MCF 10A (cell line): ENCODE measurements around the gene ZNF670. TPM values are rescaled to one million over a fixed set of nuclear protein-coding genes. Genes with fewer than 3 reads are reported as not detected.
A peak's percentile ranks its signal among the peaks of the same experiment; 100 is the strongest.

Source experiments
- BruUV-seq: library from RNA; stranded (reverse); fragments of 400-500 nt; replicated peaks from 2 replicates; lab custom pipeline; 2021; lab: Mats Ljungman, UMichigan
- CTCF ChIA-PET: fragments of 300-600 bp; sonication (Branson Sonifier 250); formaldehyde crosslinking; extraction: SDS; loops from one replicate; lab custom pipeline; 2021; ENCODE audit warnings: antibody characterized with exemption, inconsistent platforms; lab: Yijun Ruan, JAX
- POLR2A ChIA-PET: fragments of 300-600, 350-650 bp; sonication (Branson Sonifier 250); formaldehyde crosslinking; extraction: SDS; loops from one replicate; lab custom pipeline; 2020; ENCODE audit warnings: antibody characterized with exemption, inconsistent platforms; lab: Yijun Ruan, JAX
- DNase-seq: peaks from one replicate; pipeline ENCODE4 v3.0.0-alpha.2; 2018; ENCODE audit not compliant: unreplicated experiment
- H3K27ac Mint-ChIP-seq: one replicate; pipeline ENCODE4 v1.8.0; 2022; ENCODE audit warnings: mild to moderate bottlenecking, low read depth, mixed read lengths; ENCODE audit not compliant: unreplicated experiment
- H3K27me3 Mint-ChIP-seq: one replicate; pipeline ENCODE4 v1.8.0; 2022; ENCODE audit warnings: mixed read lengths; ENCODE audit not compliant: insufficient read depth, unreplicated experiment
- H3K36me3 Mint-ChIP-seq: one replicate; pipeline ENCODE4 v1.8.0; 2022; ENCODE audit warnings: mild to moderate bottlenecking, moderate library complexity, mixed read lengths; ENCODE audit not compliant: insufficient read depth, unreplicated experiment
- H3K4me1 Mint-ChIP-seq: one replicate; pipeline ENCODE4 v1.8.0; 2022; ENCODE audit warnings: mixed read lengths; ENCODE audit not compliant: insufficient read depth, unreplicated experiment
- H3K4me3 Mint-ChIP-seq: one replicate; pipeline ENCODE4 v1.8.0; 2022; ENCODE audit warnings: mild to moderate bottlenecking, moderate library complexity, mixed read lengths; ENCODE audit not compliant: unreplicated experiment
- H3K9me3 Mint-ChIP-seq: one replicate; pipeline ENCODE4 v1.8.0; 2022; ENCODE audit warnings: mixed read lengths; ENCODE audit not compliant: unreplicated experiment
- intact Hi-C: fragments of 100-400 bp; cut with micrococcal nuclease; formaldehyde crosslinking; loops from 2 replicates; pipeline ENCODE4 v1.14.1; 2022
- total RNA-seq: library from RNA; stranded (reverse); gene quantifications from 2 replicates; pipeline ENCODE4 v1.2.3, GENCODE V29; 2022
- TF ChIP-seq, protein P1 (sequence below): fragments of 200-600 bp; IDR thresholded peaks from one replicate; pipeline ENCODE4 v1.8.0; 2022; ENCODE audit warnings: antibody characterized with exemption, mild to moderate bottlenecking; ENCODE audit not compliant: unreplicated experiment

The ZNF670 gene
- total RNA-seq, 1 experiment from 2014 or later: 7.1 TPM

DNA sequence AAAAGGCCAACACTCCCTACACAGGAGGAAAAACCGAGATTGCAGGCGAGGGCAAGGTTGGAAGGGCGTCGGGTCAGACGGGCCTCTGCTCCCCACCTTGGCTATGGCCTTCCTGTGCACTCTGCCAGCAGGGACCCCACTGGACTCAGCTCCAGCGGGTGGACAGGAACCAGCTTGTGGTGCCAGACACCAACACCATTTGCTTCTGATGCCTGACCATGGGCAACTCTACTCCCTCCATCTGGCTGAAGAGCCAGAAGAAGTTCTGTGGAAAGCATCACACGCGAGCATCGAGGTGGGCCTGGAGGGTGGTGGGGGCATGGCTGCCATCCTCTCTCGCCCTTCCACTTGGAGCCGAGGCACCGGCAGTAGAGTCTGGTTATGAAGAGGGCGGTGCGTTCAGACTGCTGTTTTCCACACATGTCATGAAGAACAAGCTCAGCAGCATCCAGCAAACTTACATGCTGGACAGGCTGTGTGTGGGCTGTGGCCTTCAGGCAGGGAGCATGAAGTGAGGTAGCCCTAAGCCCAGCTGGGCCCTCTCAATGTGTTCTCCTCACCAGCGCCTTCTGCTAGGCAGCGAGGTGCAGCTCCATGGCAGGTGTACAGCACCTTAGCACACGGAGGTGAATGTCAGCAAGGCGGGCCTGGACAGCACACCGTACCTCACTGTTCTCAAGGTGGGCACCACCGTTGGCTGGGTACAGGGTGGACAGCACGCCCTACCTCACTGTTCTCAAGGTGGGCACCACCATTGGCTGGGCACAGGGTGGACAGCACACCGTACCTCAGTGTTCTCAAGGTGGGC is 41.2 kb upstream of the ZNF670 start:
- no TSS peak for BruUV-seq
- Mint-ChIP-seq H3K27me3 (no peaks in the 10 kb centered on the region), H3K4me1 (no peaks in the 10 kb centered on the region), H3K9me3 (peaks cover 13% of the 10 kb centered on the region), H3K36me3 (no peaks in the 10 kb centered on the region), H3K27ac (no peak overlapping the region), H3K4me3 (no peak overlapping the region)
- intact Hi-C loops: no loop called here
- TF ChIP-seq, protein P1, sequence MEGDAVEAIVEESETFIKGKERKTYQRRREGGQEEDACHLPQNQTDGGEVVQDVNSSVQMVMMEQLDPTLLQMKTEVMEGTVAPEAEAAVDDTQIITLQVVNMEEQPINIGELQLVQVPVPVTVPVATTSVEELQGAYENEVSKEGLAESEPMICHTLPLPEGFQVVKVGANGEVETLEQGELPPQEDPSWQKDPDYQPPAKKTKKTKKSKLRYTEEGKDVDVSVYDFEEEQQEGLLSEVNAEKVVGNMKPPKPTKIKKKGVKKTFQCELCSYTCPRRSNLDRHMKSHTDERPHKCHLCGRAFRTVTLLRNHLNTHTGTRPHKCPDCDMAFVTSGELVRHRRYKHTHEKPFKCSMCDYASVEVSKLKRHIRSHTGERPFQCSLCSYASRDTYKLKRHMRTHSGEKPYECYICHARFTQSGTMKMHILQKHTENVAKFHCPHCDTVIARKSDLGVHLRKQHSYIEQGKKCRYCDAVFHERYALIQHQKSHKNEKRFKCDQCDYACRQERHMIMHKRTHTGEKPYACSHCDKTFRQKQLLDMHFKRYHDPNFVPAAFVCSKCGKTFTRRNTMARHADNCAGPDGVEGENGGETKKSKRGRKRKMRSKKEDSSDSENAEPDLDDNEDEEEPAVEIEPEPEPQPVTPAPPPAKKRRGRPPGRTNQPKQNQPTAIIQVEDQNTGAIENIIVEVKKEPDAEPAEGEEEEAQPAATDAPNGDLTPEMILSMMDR: no peak
- no peak for DNase-seq
- ChIA-PET POLR2A (no interaction called here), CTCF (interaction anchor here (0.6 to 1.1 kb wide), 2 partner anchors 28 to 29 kb away, joined by 3 read pairs; no protein-coding TSS in a partner anchor)

GRCh38 chr1:247118946-247119446 is 40.4 kb upstream of the ZNF670 start:
- intact Hi-C loops: no loop called here
- H3K4me1 Mint-ChIP-seq: no peaks in the 10 kb centered on the region
- ChIA-PET CTCF (interaction anchor here (0.6 to 1.1 kb wide), 2 partner anchors 29 to 30 kb away, joined by 3 read pairs; no protein-coding TSS in a partner anchor), POLR2A (no interaction called here)
- TF ChIP-seq, protein P1: peak; percentile 12
- no peak overlapping the region for H3K27ac Mint-ChIP-seq
- BruUV-seq: no TSS peak
- no peaks in the 10 kb centered on the region for H3K27me3 Mint-ChIP-seq
- no peaks in the 10 kb centered on the region for H3K36me3 Mint-ChIP-seq
- no peak overlapping the region for H3K4me3 Mint-ChIP-seq
- H3K9me3 Mint-ChIP-seq: peaks cover 6% of the 10 kb centered on the region
- peak; percentile 33 for DNase-seq

DNA sequence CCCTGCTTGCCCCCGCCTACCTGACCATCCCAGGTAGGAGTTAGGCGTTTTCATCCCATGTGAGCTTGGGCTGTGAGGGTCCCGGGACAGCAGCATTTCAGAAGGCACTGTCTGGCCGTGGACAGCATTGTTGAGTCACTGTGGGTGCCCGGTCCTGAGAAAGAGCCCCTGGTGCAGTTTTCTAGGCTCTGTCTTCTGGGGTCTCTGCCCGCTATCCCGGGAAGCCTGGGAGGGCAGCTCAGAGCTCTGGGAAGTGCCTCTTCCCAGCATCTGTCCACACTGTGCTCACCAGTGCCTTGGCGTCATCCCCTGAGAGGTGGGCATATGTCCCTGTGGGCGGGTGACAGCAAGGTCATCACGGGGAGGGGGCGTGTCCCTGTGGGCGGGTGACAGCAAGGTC is 36.9 kb upstream of the ZNF670 start:
- H3K9me3 Mint-ChIP-seq: peaks cover 6% of the 10 kb centered on the region
- no peaks in the 10 kb centered on the region for H3K27me3 Mint-ChIP-seq
- no peak overlapping the region for H3K4me3 Mint-ChIP-seq
- no peak overlapping the region for H3K27ac Mint-ChIP-seq
- H3K36me3 Mint-ChIP-seq: no peaks in the 10 kb centered on the region
- CTCF ChIA-PET: interaction anchor here (0.6 kb wide), 1 partner anchor 9 kb away, joined by 3 read pairs; no protein-coding TSS in a partner anchor
- POLR2A ChIA-PET: no interaction called here
- no peak for DNase-seq
- TF ChIP-seq, protein P1: no peak
- BruUV-seq: no TSS peak
- intact Hi-C loops: no loop called here
- H3K4me1 Mint-ChIP-seq: peaks cover 12% of the 10 kb centered on the region

DNA sequence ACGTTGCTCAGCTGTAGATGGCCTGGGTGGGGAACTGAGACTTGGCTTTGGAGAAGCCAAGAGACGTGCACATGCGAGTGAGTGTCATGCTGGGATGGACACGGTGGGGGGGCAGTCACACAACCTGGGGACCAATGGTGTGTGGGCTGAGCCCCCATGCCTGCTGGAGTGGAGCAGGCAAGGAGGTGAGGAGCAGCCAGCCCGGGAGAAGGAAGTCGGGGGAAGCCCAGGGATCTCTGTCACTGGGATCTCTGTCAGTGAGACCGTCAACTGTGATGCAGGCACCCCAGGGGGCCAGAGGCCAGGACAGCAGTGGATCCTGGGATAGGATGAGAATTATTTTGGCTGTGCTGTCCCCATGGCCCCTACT is 36.5 kb upstream of the ZNF670 start:
- TF ChIP-seq, protein P1: no peak
- intact Hi-C loops: no loop called here
- Mint-ChIP-seq H3K4me3 (no peak overlapping the region), H3K4me1 (peaks cover 13% of the 10 kb centered on the region), H3K27ac (no peak overlapping the region), H3K36me3 (no peaks in the 10 kb centered on the region), H3K9me3 (peaks cover 6% of the 10 kb centered on the region), H3K27me3 (no peaks in the 10 kb centered on the region)
- ChIA-PET CTCF (interaction anchor here (0.6 kb wide), 1 partner anchor 8 kb away, joined by 3 read pairs; no protein-coding TSS in a partner anchor), POLR2A (no interaction called here)
- BruUV-seq: no TSS peak
- no peak for DNase-seq
